HG02798 (cell line): ENCODE data around the gene MED29.

ENCODE experiments used
- ATAC-seq: cut with Tn5 transposase; IDR thresholded peaks from one replicate; pipeline ENCODE4 v1.9.1; 2021; ENCODE audit warnings: mild to moderate bottlenecking; ENCODE audit not compliant: unreplicated experiment, poor library complexity

The MED29 gene

GRCh38 chr19:39409208-39410016, 18.2 kb downstream of the MED29 start:
- peak; percentile 8 for ATAC-seq

- ATAC-seq, result peak; percentile 14
These were observed 19.0 kb downstream of the MED29 start for GRCh38 chr19:39410017-39410830.

GRCh38 chr19:39410831-39411080, 19.6 kb downstream of the MED29 start:
- ATAC-seq, result no peak

GRCh38 chr19:39411081-39411831, 20.1 kb downstream of the MED29 start:
- no peak for ATAC-seq

- ATAC-seq, result peak; percentile 21
These were observed 20.6 kb downstream of the MED29 start for GRCh38 chr19:39411832-39412099.

- peak; percentile 61 for ATAC-seq
These were observed 21.1 kb downstream of the MED29 start, which contains the start of gene PLEKHG2 for GRCh38 chr19:39412100-39412866. Gene PLEKHG2, plus strand, starts transcription at chr19:39412669. Its CDS starts 1,418 bp downstream, at chr19:39414087.

- no peak for ATAC-seq
These were observed 21.7 kb downstream of the MED29 start for GRCh38 chr19:39412867-39413271.

- ATAC-seq, result no peak
These were observed 22.2 kb downstream of the MED29 start for GRCh38 chr19:39413272-39413910.

GRCh38 chr19:39413911-39414608, 22.9 kb downstream of the MED29 start:
- ATAC-seq, result no peak

GRCh38 chr19:39415111-39416046, 24.2 kb downstream of the MED29 start:
- ATAC-seq, result no peak

GRCh38 chr19:39416152-39417120, 25.3 kb downstream of the MED29 start:
- no peak for ATAC-seq

- ATAC-seq, result no peak
These were observed 26.4 kb downstream of the MED29 start for GRCh38 chr19:39417463-39418181.

- no peak for ATAC-seq
These were observed 27.8 kb downstream of the MED29 start for GRCh38 chr19:39419003-39419402.

GRCh38 chr19:39420769-39421168, 29.6 kb downstream of the MED29 start:
- no peak for ATAC-seq

GRCh38 chr19:39422020-39422419, 30.8 kb downstream of the MED29 start:
- ATAC-seq, result no peak

GRCh38 chr19:39423258-39424086, 32.3 kb downstream of the MED29 start:
- ATAC-seq, result no peak
